Panc1 (cell line): Measurements from ENCODE around the gene TIMM50. TPM values are rescaled to one million over a fixed set of nuclear protein-coding genes. Genes with fewer than 3 reads are reported as not detected.
A peak's percentile ranks its signal among the peaks of the same experiment; 100 is the strongest.

Experiments
- ATAC-seq: fragments of 200-7000 bp; cut with Tn5 transposase; 2 replicates; pipeline ENCODE4 v1.9.1; 2020; ENCODE audit warnings: mild to moderate bottlenecking, moderate library complexity
- BruUV-seq: library from RNA; stranded (reverse); fragments of 400-500 nt; replicated peaks from 2 replicates; lab custom pipeline; 2021; lab: Mats Ljungman, UMichigan
- CTCF ChIA-PET: fragments of 300-600 bp; sonication (Branson Sonifier 250); formaldehyde crosslinking; loops from one replicate; lab custom pipeline; 2022; ENCODE audit warnings: antibody characterized with exemption; lab: Charles Lee
- POLR2A ChIA-PET: fragments of 300-600 bp; sonication (Branson Sonifier 250); formaldehyde crosslinking; loops from one replicate; lab custom pipeline; 2022; ENCODE audit warnings: antibody characterized with exemption; lab: Charles Lee
- DNase-seq: peaks from one replicate; pipeline ENCODE4 v3.0.0-alpha.2; 2010; ENCODE audit warnings: low read depth, low spot score
- H3K27ac ChIP-seq: 2 replicates; pipeline ENCODE4 v1.5.1; 2011; ENCODE audit warnings: mild to moderate bottlenecking, low read length, inconsistent platforms
- H3K27me3 ChIP-seq: fragments of 200-500 bp; sonication (Bioruptor generic); 2 replicates; pipeline ENCODE4 v1.6.0; 2014; ENCODE audit warnings: low read length, inconsistent platforms; ENCODE audit not compliant: control insufficient read depth, insufficient read depth
- H3K36me3 ChIP-seq: fragments of 200-500 bp; sonication (Bioruptor generic); 2 replicates; pipeline ENCODE4 v1.5.1; 2014; ENCODE audit warnings: inconsistent platforms, mild to moderate bottlenecking, low read length, moderate library complexity; ENCODE audit not compliant: control insufficient read depth, insufficient read depth
- H3K4me1 ChIP-seq: 2 replicates; pipeline ENCODE4 v1.5.1; 2011; ENCODE audit warnings: inconsistent platforms, mild to moderate bottlenecking, low read length, moderate library complexity; ENCODE audit not compliant: control insufficient read depth, insufficient read depth
- H3K4me3 ChIP-seq, 2 experiments: 2 replicates each; pipeline ENCODE4 v1.5.1; 2011 to 2012; ENCODE audit warnings: low read depth in 2 of 2, low read length in 2 of 2, mild to moderate bottlenecking in 2 of 2, inconsistent platforms in 1 of 2, moderate library complexity in 1 of 2
- H3K9me3 ChIP-seq: fragments of 200-500 bp; sonication (Bioruptor generic); 2 replicates; pipeline ENCODE4 v1.5.1; 2014; ENCODE audit warnings: low read depth, mild to moderate bottlenecking, inconsistent platforms, low read length, moderate library complexity; ENCODE audit not compliant: control insufficient read depth, insufficient read depth
- POLR2AphosphoS5 ChIP-seq: IDR thresholded peaks from 2 replicates; pipeline ENCODE4 v1.6.1; 2012; ENCODE audit warnings: mild to moderate bottlenecking, low read depth, low read length, moderate library complexity
- REST ChIP-seq, 2 experiments: IDR thresholded peaks; 2 replicates each; pipeline ENCODE4 v1.6.1; 2011 to 2012; ENCODE audit warnings: low read depth in 2 of 2, control low read depth in 1 of 2, low read length in 1 of 2, mild to moderate bottlenecking in 1 of 2, moderate library complexity in 1 of 2; ENCODE audit not compliant: insufficient read depth in 1 of 2
- SIN3A ChIP-seq: IDR thresholded peaks from 2 replicates; pipeline ENCODE4 v1.6.1; 2012; ENCODE audit warnings: low read depth, mild to moderate bottlenecking, low read length, moderate library complexity, borderline replicate concordance; ENCODE audit not compliant: insufficient read depth
- TCF7L2 ChIP-seq: IDR thresholded peaks from 2 replicates; pipeline ENCODE4 v1.6.1; 2011; ENCODE audit warnings: mild to moderate bottlenecking, low read depth, low read length, inconsistent platforms
- in situ Hi-C: cut with HindIII; loops from 2 replicates; pipeline ENCODE4 v1.10.0; 2016; ENCODE audit warnings: low sequenced_read_pairs, low pct_unique_long_range_greater_than_20kb
- intact Hi-C: fragments of 100-400 bp; cut with micrococcal nuclease; formaldehyde crosslinking; loops from one replicate; pipeline ENCODE4 v1.10.0; 2022; ENCODE audit not compliant: unreplicated experiment
- total RNA-seq: library from RNA; stranded (reverse); gene quantifications from one replicate; pipeline ENCODE4 v1.2.1, GENCODE V29; 2021; ENCODE audit not compliant: unreplicated experiment
- TF ChIP-seq, protein P1 (sequence below): fragments of 450-650 bp; IDR thresholded peaks from 2 replicates; pipeline ENCODE4 v1.5.1; 2017; ENCODE audit warnings: mild to moderate bottlenecking

Gene TIMM50
- total RNA-seq, 1 experiment from 2014 or later: 1,837 TPM

DNA sequence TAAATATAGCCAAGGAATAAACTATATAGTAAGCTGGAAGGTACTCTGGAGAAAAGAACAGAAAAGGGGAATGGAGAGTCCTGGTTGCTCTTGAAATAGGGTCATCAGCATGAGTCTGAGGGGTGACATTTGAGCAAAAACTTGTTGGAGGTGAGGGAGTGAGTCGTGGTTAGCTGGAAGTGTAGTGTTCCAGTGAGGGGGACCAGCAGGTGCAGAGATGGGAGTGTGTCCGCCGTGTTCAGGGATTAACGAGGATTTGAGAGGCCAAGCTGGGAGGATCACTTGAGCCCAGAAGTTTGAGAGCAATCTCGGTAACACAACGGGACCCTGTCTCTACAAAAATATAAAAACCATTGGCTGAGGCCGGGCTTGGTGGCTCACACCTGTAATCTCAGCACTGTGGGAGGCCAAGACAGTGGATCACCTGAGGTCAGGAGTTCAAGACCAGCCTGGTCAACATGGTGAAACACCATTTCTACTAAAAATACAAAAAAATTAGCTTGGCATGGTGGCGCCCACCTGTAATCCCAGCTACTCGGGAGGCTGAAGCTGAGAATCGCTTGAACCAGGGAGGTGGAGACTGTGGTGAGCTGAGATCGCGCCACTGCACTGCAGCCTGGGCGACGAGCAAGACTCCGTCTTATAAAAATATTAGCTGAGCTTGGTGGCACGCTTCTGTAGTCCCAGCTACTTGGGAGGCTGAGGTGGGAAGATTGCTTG lies 34.1 kb upstream of the TIMM50 start:
- peaks cover 31% of the 10 kb centered on the region for H3K4me1 ChIP-seq
- ATAC-seq (no peak), DNase-seq (no peak)
- H3K9me3 ChIP-seq: no peaks in the 10 kb centered on the region
- peaks cover 18% of the 10 kb centered on the region for H3K36me3 ChIP-seq
- no peaks in the 10 kb centered on the region for H3K27me3 ChIP-seq
- H3K27ac ChIP-seq: peak overlapping the region; percentile 85
- in situ Hi-C loops (no loop called here), intact Hi-C loops (no loop called here)
- H3K4me3 ChIP-seq: peak overlapping the region; percentile 34 to 56
- ChIA-PET CTCF (interaction anchor here (0.6 to 4.6 kb wide), 9 partner anchors 11 to 118 kb away, joined by 3 to 36 read pairs (median 4); partner anchors contain the start of genes EID2B, RPS16 and TIMM50), POLR2A (interaction anchor here (0.5 to 9.0 kb wide), 14 partner anchors 13 to 523 kb away, joined by 3 to 254 read pairs (median 4); partner anchors contain the start of genes MED29, RPS16 and TIMM50)
- no TSS peak for BruUV-seq
- TF ChIP-seq REST (IDR thresholded peaks at IDR 0.05; ENCODE audit: insufficient read depth in 1 of 2, low read depth in 2 of 2, low read length in 1 of 2) (no peak), SIN3A (no peak), TCF7L2 (no peak), POLR2AphosphoS5 (no peak)
- TF ChIP-seq, protein P1, sequence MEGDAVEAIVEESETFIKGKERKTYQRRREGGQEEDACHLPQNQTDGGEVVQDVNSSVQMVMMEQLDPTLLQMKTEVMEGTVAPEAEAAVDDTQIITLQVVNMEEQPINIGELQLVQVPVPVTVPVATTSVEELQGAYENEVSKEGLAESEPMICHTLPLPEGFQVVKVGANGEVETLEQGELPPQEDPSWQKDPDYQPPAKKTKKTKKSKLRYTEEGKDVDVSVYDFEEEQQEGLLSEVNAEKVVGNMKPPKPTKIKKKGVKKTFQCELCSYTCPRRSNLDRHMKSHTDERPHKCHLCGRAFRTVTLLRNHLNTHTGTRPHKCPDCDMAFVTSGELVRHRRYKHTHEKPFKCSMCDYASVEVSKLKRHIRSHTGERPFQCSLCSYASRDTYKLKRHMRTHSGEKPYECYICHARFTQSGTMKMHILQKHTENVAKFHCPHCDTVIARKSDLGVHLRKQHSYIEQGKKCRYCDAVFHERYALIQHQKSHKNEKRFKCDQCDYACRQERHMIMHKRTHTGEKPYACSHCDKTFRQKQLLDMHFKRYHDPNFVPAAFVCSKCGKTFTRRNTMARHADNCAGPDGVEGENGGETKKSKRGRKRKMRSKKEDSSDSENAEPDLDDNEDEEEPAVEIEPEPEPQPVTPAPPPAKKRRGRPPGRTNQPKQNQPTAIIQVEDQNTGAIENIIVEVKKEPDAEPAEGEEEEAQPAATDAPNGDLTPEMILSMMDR: no peak

DNA sequence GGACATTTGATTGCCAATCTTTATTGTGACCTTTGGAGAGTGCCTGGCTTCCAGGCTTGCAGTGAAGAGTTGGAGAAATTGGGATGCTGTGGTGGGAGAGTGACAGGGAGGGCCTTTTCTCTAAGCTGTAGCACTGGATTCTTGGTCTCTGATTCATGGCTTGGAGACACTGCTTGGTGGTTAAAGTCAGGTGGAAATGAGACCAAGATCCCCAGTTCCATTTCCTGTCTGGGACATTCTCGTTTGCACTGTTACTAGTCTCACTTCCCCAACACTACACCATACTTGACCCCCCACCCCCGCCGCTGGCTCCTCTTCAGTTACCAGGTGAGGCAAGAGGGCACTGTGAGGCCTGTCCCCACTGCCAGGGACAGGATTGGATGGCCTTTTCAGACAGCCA lies 32.4 kb upstream of the TIMM50 start:
- in situ Hi-C loops (no loop called here), intact Hi-C loops (no loop called here)
- peaks cover 31% of the 10 kb centered on the region for H3K36me3 ChIP-seq
- DNase-seq (peak; percentile 95), ATAC-seq (no peak)
- ChIA-PET POLR2A (interaction anchor here (0.5 to 9.0 kb wide), 10 partner anchors 15 to 857 kb away, joined by 3 to 254 read pairs (median 3); partner anchors contain the start of gene RPS16), CTCF (interaction anchor here (0.7 to 4.6 kb wide), 10 partner anchors 9 to 222 kb away, joined by 3 to 36 read pairs (median 6); partner anchors contain the start of genes EID2, EID2B and RPS16)
- no peaks in the 10 kb centered on the region for H3K27me3 ChIP-seq
- H3K9me3 ChIP-seq: no peaks in the 10 kb centered on the region
- BruUV-seq: no TSS peak
- TF ChIP-seq, protein P1: no peak
- TF ChIP-seq SIN3A (no peak), REST (IDR thresholded peaks at IDR 0.05; ENCODE audit: insufficient read depth in 1 of 2, low read depth in 2 of 2, low read length in 1 of 2) (no peak), POLR2AphosphoS5 (no peak), TCF7L2 (no peak)
- peaks cover 31% of the 10 kb centered on the region for H3K4me1 ChIP-seq
- H3K4me3 ChIP-seq: peak overlapping the region in 1 of 2 experiments; percentile 1; a peak in 2 of 4 replicates
- peak overlapping the region; percentile 4 for H3K27ac ChIP-seq
